Measurements from ENCODE around the gene MBOAT2. TPM values are rescaled to one million over a fixed set of nuclear protein-coding genes. Genes with fewer than 3 reads are reported as not detected.
A peak's percentile ranks its signal among the peaks of the same experiment; 100 is the strongest.

The MBOAT2 gene
- total and polyA plus RNA-seq, 2 experiments from 2014 or later = 15.9 to 22.7 TPM

DNA sequence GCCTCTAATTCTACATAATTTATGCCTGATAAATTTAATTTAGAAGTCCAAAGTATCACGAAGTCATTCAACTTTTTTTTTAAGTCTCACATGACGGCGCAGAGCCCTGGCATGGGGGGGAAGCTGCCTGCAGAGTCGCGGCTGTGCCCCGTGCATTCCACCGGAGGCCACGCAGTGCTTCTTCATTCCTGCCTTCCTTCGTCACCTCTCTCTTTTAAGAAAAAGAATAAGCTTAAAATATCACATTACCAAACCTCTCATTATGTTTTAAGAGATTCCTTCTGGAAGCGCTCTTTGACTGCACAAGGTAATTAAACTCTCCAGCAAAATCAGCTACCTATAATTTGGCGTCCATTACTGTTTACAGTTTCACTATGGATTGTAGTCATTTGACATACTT lies 145.8 kb downstream of the MBOAT2 start:
- H3K4me2 ChIP-seq = no peak overlapping the region

More for the DNA sequence above, 145.8 kb downstream of the MBOAT2 start:
- TF ChIP-seq ZNF331 (CRISPR knock-in tag; IDR thresholded peaks at IDR 0.05; ENCODE audit: low read depth) = no peak
- TF ChIP-seq, protein P1, sequence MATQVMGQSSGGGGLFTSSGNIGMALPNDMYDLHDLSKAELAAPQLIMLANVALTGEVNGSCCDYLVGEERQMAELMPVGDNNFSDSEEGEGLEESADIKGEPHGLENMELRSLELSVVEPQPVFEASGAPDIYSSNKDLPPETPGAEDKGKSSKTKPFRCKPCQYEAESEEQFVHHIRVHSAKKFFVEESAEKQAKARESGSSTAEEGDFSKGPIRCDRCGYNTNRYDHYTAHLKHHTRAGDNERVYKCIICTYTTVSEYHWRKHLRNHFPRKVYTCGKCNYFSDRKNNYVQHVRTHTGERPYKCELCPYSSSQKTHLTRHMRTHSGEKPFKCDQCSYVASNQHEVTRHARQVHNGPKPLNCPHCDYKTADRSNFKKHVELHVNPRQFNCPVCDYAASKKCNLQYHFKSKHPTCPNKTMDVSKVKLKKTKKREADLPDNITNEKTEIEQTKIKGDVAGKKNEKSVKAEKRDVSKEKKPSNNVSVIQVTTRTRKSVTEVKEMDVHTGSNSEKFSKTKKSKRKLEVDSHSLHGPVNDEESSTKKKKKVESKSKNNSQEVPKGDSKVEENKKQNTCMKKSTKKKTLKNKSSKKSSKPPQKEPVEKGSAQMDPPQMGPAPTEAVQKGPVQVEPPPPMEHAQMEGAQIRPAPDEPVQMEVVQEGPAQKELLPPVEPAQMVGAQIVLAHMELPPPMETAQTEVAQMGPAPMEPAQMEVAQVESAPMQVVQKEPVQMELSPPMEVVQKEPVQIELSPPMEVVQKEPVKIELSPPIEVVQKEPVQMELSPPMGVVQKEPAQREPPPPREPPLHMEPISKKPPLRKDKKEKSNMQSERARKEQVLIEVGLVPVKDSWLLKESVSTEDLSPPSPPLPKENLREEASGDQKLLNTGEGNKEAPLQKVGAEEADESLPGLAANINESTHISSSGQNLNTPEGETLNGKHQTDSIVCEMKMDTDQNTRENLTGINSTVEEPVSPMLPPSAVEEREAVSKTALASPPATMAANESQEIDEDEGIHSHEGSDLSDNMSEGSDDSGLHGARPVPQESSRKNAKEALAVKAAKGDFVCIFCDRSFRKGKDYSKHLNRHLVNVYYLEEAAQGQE (IDR thresholded peaks at IDR 0.05; ENCODE audit: unreplicated experiment) = no peak
- TF ChIP-seq STAT1 (IDR thresholded peaks at IDR 0.05; ENCODE audit: unreplicated experiment) = no peak
- no peak for TF ChIP-seq CREB1 (CRISPR knock-in tag; IDR thresholded peaks at IDR 0.05; ENCODE audit: low read depth)
- TF ChIP-seq, protein P2, sequence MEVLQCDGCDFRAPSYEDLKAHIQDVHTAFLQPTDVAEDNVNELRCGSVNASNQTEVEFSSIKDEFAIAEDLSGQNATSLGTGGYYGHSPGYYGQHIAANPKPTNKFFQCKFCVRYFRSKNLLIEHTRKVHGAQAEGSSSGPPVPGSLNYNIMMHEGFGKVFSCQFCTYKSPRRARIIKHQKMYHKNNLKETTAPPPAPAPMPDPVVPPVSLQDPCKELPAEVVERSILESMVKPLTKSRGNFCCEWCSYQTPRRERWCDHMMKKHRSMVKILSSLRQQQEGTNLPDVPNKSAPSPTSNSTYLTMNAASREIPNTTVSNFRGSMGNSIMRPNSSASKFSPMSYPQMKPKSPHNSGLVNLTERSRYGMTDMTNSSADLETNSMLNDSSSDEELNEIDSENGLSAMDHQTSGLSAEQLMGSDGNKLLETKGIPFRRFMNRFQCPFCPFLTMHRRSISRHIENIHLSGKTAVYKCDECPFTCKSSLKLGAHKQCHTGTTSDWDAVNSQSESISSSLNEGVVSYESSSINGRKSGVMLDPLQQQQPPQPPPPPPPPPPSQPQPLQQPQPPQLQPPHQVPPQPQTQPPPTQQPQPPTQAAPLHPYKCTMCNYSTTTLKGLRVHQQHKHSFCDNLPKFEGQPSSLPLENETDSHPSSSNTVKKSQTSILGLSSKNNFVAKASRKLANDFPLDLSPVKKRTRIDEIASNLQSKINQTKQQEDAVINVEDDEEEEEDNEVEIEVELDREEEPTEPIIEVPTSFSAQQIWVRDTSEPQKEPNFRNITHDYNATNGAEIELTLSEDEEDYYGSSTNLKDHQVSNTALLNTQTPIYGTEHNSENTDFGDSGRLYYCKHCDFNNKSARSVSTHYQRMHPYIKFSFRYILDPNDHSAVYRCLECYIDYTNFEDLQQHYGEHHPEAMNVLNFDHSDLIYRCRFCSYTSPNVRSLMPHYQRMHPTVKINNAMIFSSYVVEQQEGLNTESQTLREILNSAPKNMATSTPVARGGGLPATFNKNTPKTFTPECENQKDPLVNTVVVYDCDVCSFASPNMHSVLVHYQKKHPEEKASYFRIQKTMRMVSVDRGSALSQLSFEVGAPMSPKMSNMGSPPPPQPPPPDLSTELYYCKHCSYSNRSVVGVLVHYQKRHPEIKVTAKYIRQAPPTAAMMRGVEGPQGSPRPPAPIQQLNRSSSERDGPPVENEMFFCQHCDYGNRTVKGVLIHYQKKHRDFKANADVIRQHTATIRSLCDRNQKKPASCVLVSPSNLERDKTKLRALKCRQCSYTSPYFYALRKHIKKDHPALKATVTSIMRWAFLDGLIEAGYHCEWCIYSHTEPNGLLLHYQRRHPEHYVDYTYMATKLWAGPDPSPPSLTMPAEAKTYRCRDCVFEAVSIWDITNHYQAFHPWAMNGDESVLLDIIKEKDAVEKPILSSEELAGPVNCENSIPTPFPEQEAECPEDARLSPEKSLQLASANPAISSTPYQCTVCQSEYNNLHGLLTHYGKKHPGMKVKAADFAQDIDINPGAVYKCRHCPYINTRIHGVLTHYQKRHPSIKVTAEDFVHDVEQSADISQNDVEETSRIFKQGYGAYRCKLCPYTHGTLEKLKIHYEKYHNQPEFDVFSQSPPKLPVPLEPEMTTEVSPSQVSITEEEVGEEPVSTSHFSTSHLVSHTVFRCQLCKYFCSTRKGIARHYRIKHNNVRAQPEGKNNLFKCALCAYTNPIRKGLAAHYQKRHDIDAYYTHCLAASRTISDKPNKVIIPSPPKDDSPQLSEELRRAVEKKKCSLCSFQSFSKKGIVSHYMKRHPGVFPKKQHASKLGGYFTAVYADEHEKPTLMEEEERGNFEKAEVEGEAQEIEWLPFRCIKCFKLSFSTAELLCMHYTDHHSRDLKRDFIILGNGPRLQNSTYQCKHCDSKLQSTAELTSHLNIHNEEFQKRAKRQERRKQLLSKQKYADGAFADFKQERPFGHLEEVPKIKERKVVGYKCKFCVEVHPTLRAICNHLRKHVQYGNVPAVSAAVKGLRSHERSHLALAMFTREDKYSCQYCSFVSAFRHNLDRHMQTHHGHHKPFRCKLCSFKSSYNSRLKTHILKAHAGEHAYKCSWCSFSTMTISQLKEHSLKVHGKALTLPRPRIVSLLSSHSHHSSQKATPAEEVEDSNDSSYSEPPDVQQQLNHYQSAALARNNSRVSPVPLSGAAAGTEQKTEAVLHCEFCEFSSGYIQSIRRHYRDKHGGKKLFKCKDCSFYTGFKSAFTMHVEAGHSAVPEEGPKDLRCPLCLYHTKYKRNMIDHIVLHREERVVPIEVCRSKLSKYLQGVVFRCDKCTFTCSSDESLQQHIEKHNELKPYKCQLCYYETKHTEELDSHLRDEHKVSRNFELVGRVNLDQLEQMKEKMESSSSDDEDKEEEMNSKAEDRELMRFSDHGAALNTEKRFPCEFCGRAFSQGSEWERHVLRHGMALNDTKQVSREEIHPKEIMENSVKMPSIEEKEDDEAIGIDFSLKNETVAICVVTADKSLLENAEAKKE (CRISPR knock-in tag; IDR thresholded peaks at IDR 0.05) = no peak
- no peak for TF ChIP-seq POLR2AphosphoS5 (IDR thresholded peaks at IDR 0.05; ENCODE audit: low read depth)
- no peak for TF ChIP-seq JUNB (IDR thresholded peaks at IDR 0.05; ENCODE audit: unreplicated experiment)
- no peak for TF ChIP-seq NANOG (IDR thresholded peaks at IDR 0.05; ENCODE audit: borderline replicate concordance)
- H3K9me3 Mint-ChIP-seq = no peaks in the 10 kb centered on the region
- no peaks in the 10 kb centered on the region for H3K27me3 Mint-ChIP-seq (ENCODE audit: insufficient read depth, low read depth, poor library complexity)
- H3K36me3 Mint-ChIP-seq (ENCODE audit: low read depth) = peaks cover 2% of the 10 kb centered on the region; the same call in 2 of the 3 replicates
- Histone ChIP-seq H3K27me3 (ENCODE audit: insufficient read depth) (no peaks in the 10 kb centered on the region), H3K4me3 (no peak overlapping the region), H3K27ac (ENCODE audit: low read depth) (no peak overlapping the region), H2AFZ (no peak overlapping the region), H3K36me3 (ENCODE audit: insufficient read depth) (no peaks in the 10 kb centered on the region), H3K4me1 (ENCODE audit: insufficient read depth) (peaks cover 3% of the 10 kb centered on the region; the same call in 1 of the 2 replicates), H4K20me1 (replicated peaks; ENCODE audit: insufficient read depth) (no peaks in the 10 kb centered on the region), H3K9me2 (ENCODE audit: insufficient read depth) (no peaks in the 10 kb centered on the region), H3K79me2 (replicated peaks; ENCODE audit: insufficient read depth) (no peaks in the 10 kb centered on the region), H3F3A (replicated peaks; ENCODE audit: low read depth) (no peaks in the 10 kb centered on the region)
- H3K4me1 Mint-ChIP-seq = peaks cover 6% of the 10 kb centered on the region; the same call in 2 of the 3 replicates
- H3K27ac Mint-ChIP-seq = no peak overlapping the region; the same call in 1 of the 2 replicates
- DNase-seq (ENCODE audit: low spot score) (peak; percentile 11), ATAC-seq (peak; percentile 33; the same call in 2 of the 3 replicates)
- H3K4me3 Mint-ChIP-seq = no peak overlapping the region

All from GM23338 (cell line).